Spleen (tissue), 7 donors: ENCODE measurements around the gene MYO7A.

Experiments used
- POLR2A ChIP-seq, 3 donors: fragments of 450-650 bp; IDR thresholded peaks; one replicate each; pipeline ENCODE4 v1.5.1; 2017; ENCODE audit warnings: antibody characterized with exemption in 3 of 3, mild to moderate bottlenecking in 1 of 3
- POLR2AphosphoS5 ChIP-seq, 3 donors: sonication (generic); formaldehyde crosslinking; IDR thresholded peaks; one replicate each; pipeline ENCODE4 v1.5.1; 2017; ENCODE audit warnings: antibody characterized with exemption in 3 of 3
- TF ChIP-seq, protein P1 (sequence below), 11 experiments: fragments of 200-600 bp in 7 of 11; fragments of 450-650 bp in 4 of 11; sonication (generic) in 4 of 11; IDR thresholded peaks in 8 of 11; conservative IDR thresholded peaks in 3 of 11; 1 replicate in 7 of 11; 2 replicates in 4 of 11; pipeline versions ENCODE4 v1.4.0 to v1.8.0; 2016 to 2021; ENCODE audit warnings: antibody characterized with exemption in 11 of 11, inconsistent platforms in 4 of 11, mild to moderate bottlenecking in 1 of 11
- donor health status: DM: no; HTN: no; CAD: no; lungs with moderate emphysema.
- donor health status: DM: no; HTN: no; CAD: no.
- donor health status: DM: no; HTN: no; CAD: no.

DNA sequence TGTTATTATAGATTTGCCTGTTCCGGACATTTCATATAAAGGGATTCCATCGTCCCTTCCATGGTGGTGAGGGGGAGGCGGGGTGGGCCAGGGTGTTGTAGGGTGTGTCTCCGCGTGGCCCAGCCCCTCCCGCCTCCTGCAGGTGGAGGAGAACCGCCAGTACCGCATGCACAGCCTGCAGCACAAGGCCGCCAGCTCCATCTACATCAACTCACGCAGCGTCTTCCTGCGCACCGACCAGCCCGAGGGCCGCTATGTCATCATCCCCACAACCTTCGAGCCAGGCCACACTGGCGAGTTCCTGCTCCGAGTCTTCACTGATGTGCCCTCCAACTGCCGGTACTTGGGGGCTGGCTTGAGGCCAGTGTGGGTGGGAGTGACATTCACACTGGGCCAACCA, 7.5 kb upstream of the MYO7A start:
- TF ChIP-seq, protein P1, sequence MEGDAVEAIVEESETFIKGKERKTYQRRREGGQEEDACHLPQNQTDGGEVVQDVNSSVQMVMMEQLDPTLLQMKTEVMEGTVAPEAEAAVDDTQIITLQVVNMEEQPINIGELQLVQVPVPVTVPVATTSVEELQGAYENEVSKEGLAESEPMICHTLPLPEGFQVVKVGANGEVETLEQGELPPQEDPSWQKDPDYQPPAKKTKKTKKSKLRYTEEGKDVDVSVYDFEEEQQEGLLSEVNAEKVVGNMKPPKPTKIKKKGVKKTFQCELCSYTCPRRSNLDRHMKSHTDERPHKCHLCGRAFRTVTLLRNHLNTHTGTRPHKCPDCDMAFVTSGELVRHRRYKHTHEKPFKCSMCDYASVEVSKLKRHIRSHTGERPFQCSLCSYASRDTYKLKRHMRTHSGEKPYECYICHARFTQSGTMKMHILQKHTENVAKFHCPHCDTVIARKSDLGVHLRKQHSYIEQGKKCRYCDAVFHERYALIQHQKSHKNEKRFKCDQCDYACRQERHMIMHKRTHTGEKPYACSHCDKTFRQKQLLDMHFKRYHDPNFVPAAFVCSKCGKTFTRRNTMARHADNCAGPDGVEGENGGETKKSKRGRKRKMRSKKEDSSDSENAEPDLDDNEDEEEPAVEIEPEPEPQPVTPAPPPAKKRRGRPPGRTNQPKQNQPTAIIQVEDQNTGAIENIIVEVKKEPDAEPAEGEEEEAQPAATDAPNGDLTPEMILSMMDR (IDR thresholded peaks at IDR 0.05 in 8 of 11, conservative IDR thresholded peaks at IDR 0.05 in 3 of 11): no peak
- TF ChIP-seq POLR2AphosphoS5 (IDR thresholded peaks at IDR 0.05): no peak
- TF ChIP-seq POLR2A (IDR thresholded peaks at IDR 0.05): no peak
